Ishikawa (cell line): ENCODE measurements around the gene TMEM234.

ENCODE experiments used
- CEBPB ChIP-seq: IDR thresholded peaks from 2 replicates; pipeline ENCODE4 v1.6.1; 2012
- RAD21 ChIP-seq: IDR thresholded peaks from 2 replicates; pipeline ENCODE4 v1.6.1; 2012; ENCODE audit warnings: low read depth
- REST ChIP-seq: IDR thresholded peaks from 2 replicates; pipeline ENCODE4 v1.6.1; 2012; ENCODE audit warnings: low read depth, mild to moderate bottlenecking

GRCh38 chr1:32199043-32199716 lies 23.0 kb downstream of the TMEM234 start:
- TF ChIP-seq REST: no peak
- TF ChIP-seq CEBPB: no peak
- no peak for TF ChIP-seq RAD21
